22Rv1 (cell line): Measurements from ENCODE around the gene PPP2R5A.
"Not testable (repeated sequence)": the region's sequence is repeated elsewhere in the genome, so short reads cannot be mapped to it uniquely, and the experiment has no call there.

Experiments
- H3K27ac ChIP-seq: fragments of 450-650 bp; 2 replicates; pipeline ENCODE4 v1.5.1; 2017
- ZFX ChIP-seq: fragments of 450-650 bp; IDR thresholded peaks from 2 replicates; pipeline ENCODE4 v1.6.1; 2017; ENCODE audit warnings: antibody characterized with exemption, borderline replicate concordance
- TF ChIP-seq, protein P1 (sequence below): fragments of 450-650 bp; IDR thresholded peaks from 2 replicates; pipeline ENCODE4 v1.5.1; 2017; ENCODE audit warnings: mild to moderate bottlenecking

Gene PPP2R5A

DNA sequence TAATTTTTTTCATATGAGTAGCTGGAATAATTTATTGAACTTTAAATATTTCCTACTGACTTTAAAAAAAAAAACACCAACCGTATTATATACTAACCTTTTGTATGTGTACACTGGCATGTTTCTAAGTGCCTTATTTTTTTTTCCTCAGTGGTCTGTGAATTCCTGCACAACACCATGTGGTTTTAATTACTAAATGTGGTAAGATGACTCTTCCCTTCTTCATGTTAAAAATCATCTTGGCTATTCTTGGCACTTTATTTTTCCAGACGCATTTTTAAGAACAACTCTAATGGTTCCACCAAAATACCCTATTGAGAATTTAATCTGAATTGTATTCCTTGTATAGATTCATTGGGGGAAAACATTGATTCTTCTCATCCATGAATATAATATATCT is 28.4 kb downstream of the PPP2R5A start:
- H3K27ac ChIP-seq = no peak overlapping the region
- no peak for TF ChIP-seq ZFX
- TF ChIP-seq, protein P1, sequence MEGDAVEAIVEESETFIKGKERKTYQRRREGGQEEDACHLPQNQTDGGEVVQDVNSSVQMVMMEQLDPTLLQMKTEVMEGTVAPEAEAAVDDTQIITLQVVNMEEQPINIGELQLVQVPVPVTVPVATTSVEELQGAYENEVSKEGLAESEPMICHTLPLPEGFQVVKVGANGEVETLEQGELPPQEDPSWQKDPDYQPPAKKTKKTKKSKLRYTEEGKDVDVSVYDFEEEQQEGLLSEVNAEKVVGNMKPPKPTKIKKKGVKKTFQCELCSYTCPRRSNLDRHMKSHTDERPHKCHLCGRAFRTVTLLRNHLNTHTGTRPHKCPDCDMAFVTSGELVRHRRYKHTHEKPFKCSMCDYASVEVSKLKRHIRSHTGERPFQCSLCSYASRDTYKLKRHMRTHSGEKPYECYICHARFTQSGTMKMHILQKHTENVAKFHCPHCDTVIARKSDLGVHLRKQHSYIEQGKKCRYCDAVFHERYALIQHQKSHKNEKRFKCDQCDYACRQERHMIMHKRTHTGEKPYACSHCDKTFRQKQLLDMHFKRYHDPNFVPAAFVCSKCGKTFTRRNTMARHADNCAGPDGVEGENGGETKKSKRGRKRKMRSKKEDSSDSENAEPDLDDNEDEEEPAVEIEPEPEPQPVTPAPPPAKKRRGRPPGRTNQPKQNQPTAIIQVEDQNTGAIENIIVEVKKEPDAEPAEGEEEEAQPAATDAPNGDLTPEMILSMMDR = no peak

DNA sequence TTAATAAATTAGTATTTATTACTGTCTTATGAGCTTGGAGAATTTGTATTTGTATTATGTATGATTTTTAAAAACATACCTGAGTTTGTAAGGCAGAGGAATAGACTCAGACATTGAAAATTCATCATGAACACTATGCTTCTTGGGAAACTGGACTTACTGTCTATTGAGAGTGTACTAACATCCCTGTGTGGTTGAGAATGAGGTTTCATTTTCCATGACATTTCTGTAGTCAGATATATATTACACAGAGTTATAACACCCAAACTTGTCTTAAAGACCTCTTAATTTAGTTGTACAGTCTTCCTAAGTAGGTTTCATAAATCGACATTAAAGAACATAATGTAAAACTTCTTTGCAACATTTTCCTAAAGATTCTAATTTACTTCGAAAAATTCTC is 30.0 kb downstream of the PPP2R5A start:
- TF ChIP-seq, protein P1 = no peak
- TF ChIP-seq ZFX = no peak
- H3K27ac ChIP-seq = no peak overlapping the region

DNA sequence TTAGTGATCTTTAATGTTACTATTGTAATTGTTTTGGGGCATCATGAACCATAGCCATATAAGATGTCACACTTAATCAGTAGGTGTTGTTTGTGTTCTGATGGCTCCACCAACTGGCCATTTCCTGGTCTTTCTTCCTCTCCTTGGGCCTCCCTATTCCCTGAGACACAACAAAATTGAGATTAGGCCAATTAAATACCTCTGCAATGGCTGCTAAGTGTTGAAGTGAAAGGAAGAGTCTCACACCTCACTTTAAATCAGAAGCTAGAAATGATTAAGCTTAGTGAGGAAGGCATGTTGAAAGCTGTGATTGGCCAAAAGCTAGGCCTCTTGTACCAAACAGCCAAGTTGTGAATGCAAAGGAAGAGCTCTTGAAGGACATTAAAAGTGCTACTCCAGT is 30.7 kb downstream of the PPP2R5A start:
- H3K27ac ChIP-seq = no peak overlapping the region
- TF ChIP-seq ZFX = no peak
- TF ChIP-seq, protein P1 = peak; percentile 64

DNA sequence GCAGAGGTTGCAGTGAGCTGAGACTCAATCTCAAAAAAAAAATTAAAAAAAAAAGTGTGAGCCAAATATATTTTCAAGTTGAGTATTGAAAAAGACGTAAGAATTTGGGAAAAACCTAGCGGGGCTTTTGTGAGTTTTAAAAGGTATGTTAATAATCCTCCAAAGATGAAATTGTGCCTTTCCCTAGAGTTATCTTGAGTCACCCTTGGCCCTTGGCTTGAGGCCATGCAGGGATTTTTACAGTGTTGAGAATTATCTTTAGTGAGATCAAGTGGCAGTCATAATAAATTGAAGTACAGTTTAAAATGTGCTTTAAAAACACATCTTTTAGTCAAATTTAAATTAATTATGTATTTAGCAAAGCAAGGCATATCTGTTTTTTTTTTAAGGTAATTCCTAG is 32.7 kb downstream of the PPP2R5A start:
- no peak overlapping the region for H3K27ac ChIP-seq
- TF ChIP-seq, protein P1 = no peak
- TF ChIP-seq ZFX = no peak

DNA sequence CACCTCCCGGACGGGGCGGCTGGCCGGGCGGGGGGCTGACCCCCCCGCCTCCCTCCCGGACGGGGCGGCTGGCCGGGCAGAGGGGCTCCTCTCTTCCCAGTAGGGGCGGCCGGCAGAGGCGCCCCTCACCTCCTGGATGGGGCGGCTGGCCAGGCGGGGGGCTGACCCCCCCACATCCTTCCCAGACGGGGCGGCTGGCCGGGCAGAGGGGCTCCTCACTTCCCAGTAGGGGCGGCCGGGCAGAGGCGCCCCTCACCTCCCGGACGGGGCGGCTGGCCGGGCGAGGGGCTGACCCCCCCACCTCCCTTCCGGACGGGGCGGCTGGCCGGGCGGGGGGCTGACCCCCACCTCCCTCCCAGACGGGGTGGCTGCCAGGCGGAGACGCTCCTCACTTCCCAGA is 35.8 kb downstream of the PPP2R5A start:
- H3K27ac ChIP-seq = not testable (repeated sequence)

DNA sequence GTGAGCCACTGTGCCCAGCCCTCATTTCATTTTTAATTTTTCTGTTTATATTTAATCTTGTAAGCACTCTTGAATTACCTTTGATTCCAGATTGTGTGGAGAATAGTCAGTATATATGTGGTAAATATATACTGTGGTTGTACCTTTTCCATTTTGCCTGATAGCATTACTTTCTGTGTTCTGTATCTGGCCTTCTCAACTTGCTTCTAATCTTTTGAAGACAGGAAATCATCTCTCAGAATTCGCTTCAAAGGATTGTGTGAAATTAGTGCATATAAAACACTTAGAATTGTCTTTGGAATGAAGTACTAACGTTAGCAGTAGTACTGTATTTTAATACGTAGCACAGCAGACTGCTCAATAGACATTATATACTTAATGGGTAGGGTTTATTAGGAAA is 37.9 kb downstream of the PPP2R5A start:
- TF ChIP-seq, protein P1 = no peak
- no peak for TF ChIP-seq ZFX
- H3K27ac ChIP-seq = no peak overlapping the region

DNA sequence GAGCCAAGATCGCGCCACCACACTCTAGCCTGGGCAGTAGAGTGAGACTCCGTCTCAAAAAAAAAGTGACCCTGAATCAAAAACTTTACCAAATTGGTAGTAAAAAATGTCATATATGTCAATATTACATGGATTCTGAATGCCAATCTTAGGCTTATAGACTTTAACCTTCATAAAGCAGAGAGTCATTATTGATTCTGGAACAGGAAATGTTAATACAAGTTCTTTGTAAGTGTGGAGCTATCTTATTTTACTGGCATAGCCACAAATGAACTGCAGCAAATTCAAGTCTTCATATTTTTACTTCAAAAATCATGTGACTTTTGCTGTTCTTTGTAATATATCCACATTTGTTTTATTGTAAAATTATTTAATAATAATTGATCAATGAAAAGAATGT is 41.3 kb downstream of the PPP2R5A start:
- TF ChIP-seq, protein P1 = no peak
- TF ChIP-seq ZFX = no peak
- no peak overlapping the region for H3K27ac ChIP-seq

DNA sequence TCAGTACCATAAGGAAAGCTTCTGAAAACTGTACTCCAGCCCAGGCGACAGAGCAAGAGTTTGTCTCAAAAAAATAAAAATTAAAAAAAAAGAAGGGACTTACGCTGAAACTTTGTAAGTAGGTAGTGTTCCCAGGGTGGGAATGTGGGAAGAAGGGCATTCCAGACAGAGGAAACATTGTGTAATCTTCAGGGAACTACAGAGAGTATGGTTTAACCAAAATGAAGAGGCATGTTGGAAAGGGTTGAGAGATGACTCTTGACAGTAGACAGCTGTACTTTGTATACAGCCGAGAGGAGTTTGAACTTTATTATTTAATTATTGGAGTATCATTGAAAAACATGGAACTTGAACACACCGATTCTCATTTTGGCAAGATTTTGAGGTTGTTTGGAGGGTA is 43.0 kb downstream of the PPP2R5A start:
- TF ChIP-seq ZFX = no peak
- TF ChIP-seq, protein P1 = no peak

More for the DNA sequence above, 43.0 kb downstream of the PPP2R5A start:
- no peak overlapping the region for H3K27ac ChIP-seq
